ENCODE measurements around the gene FMNL1. TPM values are rescaled to one million over a fixed set of nuclear protein-coding genes. Genes with fewer than 3 reads are reported as not detected.
A peak's percentile ranks its signal among the peaks of the same experiment; 100 is the strongest.
"Not testable (repeated sequence)": the region's sequence is repeated elsewhere in the genome, so short reads cannot be mapped to it uniquely, and the experiment has no call there.

Gene FMNL1
- total RNA-seq, 1 donor from 2014 or later = 3.1 TPM

DNA sequence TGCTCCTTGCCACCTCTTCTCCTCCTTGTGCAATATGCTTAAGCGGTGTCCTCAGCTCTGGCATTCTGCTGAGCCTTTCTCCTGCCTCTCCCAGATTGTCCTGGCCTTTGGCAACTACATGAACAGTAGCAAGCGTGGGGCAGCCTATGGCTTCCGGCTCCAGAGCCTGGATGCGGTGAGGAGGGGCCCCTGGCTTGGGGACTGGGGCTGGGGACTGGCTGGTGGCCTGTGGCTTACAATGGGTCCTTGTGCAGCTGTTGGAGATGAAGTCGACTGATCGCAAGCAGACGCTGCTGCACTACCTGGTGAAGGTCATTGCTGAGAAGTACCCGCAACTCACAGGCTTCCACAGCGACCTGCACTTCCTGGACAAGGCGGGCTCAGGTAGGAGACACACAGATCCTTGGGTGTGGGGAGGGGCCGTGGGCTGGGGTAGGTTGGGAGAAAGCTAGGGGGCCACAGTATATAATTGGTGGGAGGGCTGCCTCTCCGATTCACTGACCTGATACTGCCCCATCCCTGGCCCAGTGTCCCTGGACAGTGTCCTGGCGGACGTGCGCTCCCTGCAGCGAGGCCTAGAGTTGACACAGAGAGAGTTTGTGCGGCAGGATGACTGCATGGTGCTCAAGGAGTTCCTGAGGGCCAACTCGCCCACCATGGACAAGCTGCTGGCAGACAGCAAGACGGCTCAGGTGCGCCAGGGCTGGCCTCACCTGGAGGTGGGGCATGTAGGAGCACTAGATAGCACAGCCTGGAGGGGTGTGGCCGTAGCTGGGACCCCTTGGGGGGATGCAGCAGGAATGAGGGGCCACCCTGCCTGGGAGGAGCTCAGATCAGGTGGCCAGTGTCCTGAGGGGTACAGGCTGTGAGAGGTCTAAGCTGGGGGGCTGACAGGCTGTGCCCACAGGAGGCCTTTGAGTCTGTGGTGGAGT, 23.3 kb downstream of the FMNL1 start:
- peaks cover 0 to 12% (median 9%) of the 10 kb centered on the region in 3 donors for H3K36me3 ChIP-seq (ENCODE audit: control insufficient read depth in 3 of 3, insufficient read depth in 3 of 3, low read length in 3 of 3)
- no peak overlapping the region for H3K9ac ChIP-seq (ENCODE audit: low read depth in 1 of 3, low read length in 3 of 3)
- H3K27me3 ChIP-seq (ENCODE audit: control insufficient read depth in 3 of 3, insufficient read depth in 3 of 3, low read length in 3 of 3) = peaks cover 7 to 20% (median 11%) of the 10 kb centered on the region in 3 donors
- no peaks in the 10 kb centered on the region for H3K9me3 ChIP-seq (ENCODE audit: control insufficient read depth in 3 of 3, low read length in 3 of 3)
- H3K27ac ChIP-seq (ENCODE audit: low read depth, low read length) = no peak overlapping the region
- H3K4me1 ChIP-seq (ENCODE audit: control insufficient read depth in 3 of 3, insufficient read depth in 3 of 3, low read length in 3 of 3) = peaks cover 3 to 19% (median 16%) of the 10 kb centered on the region in 3 donors
- no peak overlapping the region for H3K4me3 ChIP-seq (ENCODE audit: low read length in 3 of 3)

DNA sequence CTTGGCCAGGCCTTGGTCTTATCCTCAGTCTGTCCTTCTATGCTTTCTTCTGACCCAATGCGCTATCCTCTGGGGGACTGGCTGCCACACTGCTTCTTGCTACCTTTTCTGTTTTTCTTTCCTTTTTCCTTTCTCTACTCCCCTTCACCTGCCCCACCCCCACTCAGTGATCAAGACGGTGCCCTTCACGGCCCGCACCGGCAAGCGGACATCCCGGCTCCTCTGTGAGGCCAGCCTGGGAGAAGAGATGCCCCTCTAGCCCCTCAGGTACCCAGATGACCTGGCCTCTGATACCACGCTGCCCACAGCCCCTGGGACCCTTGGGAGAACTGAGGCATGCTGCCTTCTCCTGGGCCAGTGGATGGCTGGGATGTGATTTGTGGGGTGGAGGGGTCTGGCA, 24.7 kb downstream of the FMNL1 start:
- Histone ChIP-seq H3K27ac (ENCODE audit: low read depth, low read length) (no peak overlapping the region), H3K9ac (ENCODE audit: low read depth in 1 of 3, low read length in 3 of 3) (no peak overlapping the region), H3K9me3 (ENCODE audit: control insufficient read depth in 3 of 3, low read length in 3 of 3) (no peaks in the 10 kb centered on the region), H3K4me3 (ENCODE audit: low read length in 3 of 3) (peak overlapping the region in 1 of 3 donors; percentile 64), H3K27me3 (ENCODE audit: control insufficient read depth in 3 of 3, insufficient read depth in 3 of 3, low read length in 3 of 3) (peaks cover 0 to 11% (median 2%) of the 10 kb centered on the region in 3 donors), H3K4me1 (ENCODE audit: control insufficient read depth in 3 of 3, insufficient read depth in 3 of 3, low read length in 3 of 3) (peaks cover 3 to 16% (median 15%) of the 10 kb centered on the region in 3 donors), H3K36me3 (ENCODE audit: control insufficient read depth in 3 of 3, insufficient read depth in 3 of 3, low read length in 3 of 3) (peaks cover 0 to 12% (median 9%) of the 10 kb centered on the region in 3 donors)

DNA sequence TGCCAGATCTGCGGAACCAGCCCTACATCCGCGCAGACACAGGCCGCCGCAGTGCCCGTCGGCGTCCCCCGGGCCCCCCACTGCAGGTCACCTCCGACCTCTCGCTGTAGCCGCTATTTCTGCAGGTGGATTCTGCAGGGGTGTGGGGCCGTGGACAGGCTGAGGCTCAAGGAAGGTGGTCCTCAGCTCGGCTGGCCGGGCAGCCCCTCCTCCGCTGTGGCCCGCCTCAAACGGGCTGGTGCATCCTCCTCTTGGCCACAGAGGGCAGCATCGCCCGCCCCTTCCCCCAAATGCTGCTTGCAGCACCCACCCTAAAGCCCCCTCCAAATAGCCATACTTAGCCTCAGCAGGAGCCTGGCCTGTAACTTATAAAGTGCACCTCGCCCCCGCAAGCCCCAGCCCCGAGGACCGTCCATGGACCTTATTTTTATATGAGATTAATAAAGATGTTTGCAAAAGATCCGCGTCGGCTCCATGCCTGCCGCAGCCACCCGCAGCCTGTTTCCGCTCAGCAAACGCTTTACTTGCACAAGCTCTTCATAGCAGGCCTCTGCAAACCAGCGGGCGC, 25.3 kb downstream of the FMNL1 start:
- H3K4me1 ChIP-seq (ENCODE audit: control insufficient read depth in 3 of 3, insufficient read depth in 3 of 3, low read length in 3 of 3) = peaks cover 3 to 16% (median 14%) of the 10 kb centered on the region in 3 donors
- peaks cover 0 to 11% (median 0%) of the 10 kb centered on the region in 3 donors for H3K27me3 ChIP-seq (ENCODE audit: control insufficient read depth in 3 of 3, insufficient read depth in 3 of 3, low read length in 3 of 3)
- no peak overlapping the region for H3K27ac ChIP-seq (ENCODE audit: low read depth, low read length)
- peak overlapping the region in 2 of 3 donors; percentile 62 to 69 for H3K9ac ChIP-seq (ENCODE audit: low read depth in 1 of 3, low read length in 3 of 3)
- peaks cover 0 to 12% (median 9%) of the 10 kb centered on the region in 3 donors for H3K36me3 ChIP-seq (ENCODE audit: control insufficient read depth in 3 of 3, insufficient read depth in 3 of 3, low read length in 3 of 3)
- H3K9me3 ChIP-seq (ENCODE audit: control insufficient read depth in 3 of 3, low read length in 3 of 3) = no peaks in the 10 kb centered on the region
- peak overlapping the region; percentile 64 to 70 (median 67) for H3K4me3 ChIP-seq (ENCODE audit: low read length in 3 of 3)

DNA sequence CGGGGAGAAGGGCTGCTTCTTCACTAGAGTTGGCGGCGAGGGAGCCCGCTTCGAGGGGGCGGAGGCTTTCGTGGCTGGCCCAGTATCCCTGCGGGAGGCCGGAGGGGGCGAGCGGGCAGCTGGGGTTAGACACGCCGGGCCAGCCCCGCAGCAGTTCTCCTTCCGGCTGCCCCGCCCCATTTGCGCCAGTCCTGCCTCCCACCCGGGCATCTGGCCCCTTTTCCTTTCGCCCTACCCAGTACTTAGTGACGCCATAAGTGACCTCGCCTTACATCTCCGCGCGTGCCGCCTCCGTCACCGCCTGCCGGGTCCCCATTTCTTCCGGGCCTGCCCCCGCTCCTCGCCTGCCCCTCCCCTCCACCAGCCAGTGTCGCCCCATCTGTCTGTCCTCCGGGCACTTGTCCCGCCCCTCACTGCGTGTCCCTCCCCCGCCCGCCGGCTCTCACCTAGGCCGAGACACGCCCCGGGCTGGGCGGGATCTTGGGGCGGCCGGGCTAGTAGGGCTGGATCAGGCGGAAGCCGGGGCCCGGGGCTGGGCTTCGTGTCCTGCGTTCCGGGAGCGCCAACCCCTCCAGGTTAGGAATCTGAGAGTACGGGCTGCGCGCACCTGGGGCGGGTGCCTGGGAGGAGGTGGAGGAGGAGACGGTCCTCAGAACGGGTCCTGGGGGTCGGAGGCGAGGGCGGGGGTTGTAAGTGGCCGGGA, 25.9 kb downstream of the FMNL1 start:
- H3K4me1 ChIP-seq (ENCODE audit: control insufficient read depth in 3 of 3, insufficient read depth in 3 of 3, low read length in 3 of 3) = peaks cover 3 to 16% (median 14%) of the 10 kb centered on the region in 3 donors
- H3K4me3 ChIP-seq (ENCODE audit: low read length in 3 of 3) = peak overlapping the region; percentile 64 to 70 (median 67)
- no peak overlapping the region for H3K27ac ChIP-seq (ENCODE audit: low read depth, low read length)
- no peaks in the 10 kb centered on the region for H3K9me3 ChIP-seq (ENCODE audit: control insufficient read depth in 3 of 3, low read length in 3 of 3)
- H3K9ac ChIP-seq (ENCODE audit: low read depth in 1 of 3, low read length in 3 of 3) = peak overlapping the region in 2 of 3 donors; percentile 62 to 69
- peaks cover 0 to 12% (median 9%) of the 10 kb centered on the region in 3 donors for H3K36me3 ChIP-seq (ENCODE audit: control insufficient read depth in 3 of 3, insufficient read depth in 3 of 3, low read length in 3 of 3)
- H3K27me3 ChIP-seq (ENCODE audit: control insufficient read depth in 3 of 3, insufficient read depth in 3 of 3, low read length in 3 of 3) = peaks cover 0 to 11% (median 0%) of the 10 kb centered on the region in 3 donors

DNA sequence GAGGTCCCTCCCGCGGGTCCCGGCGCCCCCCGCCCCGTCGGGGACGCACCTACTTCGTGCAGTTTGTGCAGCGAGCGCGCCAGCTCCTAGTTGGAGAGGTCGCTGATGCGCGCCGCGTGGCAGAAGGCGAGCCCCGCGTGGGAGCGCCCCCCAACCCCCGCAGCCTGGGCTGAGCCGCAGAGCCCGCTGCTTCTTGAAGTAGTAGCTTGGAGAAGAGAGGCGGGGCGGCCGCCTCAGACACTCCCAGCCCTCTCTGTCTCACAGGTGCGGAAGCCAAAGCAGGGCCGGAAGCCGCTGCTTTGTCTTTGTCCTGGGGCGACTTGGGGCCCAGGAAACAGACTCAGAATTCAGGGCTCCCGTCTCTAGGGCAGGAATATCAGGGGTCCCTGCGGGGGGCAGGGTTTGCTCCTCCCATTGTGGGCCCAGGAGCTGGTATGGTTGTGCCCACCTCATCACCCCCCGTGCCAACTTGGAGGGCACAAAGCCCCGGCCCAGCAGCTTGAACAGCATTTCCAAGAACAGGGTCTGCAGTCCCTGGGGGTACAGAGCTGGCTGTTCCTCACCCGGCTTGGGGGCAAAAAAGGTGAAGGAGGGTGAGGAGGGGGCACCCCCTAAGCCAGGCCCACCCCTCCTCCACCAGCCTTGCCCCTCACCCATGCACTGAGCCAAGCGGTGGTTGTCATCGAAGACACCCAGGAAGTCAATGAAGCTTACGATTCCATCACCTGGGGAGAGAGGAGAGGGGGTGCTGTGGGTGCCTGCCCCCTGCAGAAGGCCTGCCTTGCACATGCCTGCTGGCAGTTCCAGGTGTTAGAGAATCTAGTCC, 26.7 kb downstream of the FMNL1 start:
- Histone ChIP-seq H3K4me3 (ENCODE audit: low read length in 3 of 3) (peak overlapping the region in 2 of 3 donors; percentile 49 to 70), H3K27ac (ENCODE audit: low read depth, low read length) (no peak overlapping the region), H3K9ac (ENCODE audit: low read depth in 1 of 3, low read length in 3 of 3) (peak overlapping the region in 1 of 3 donors; percentile 25)

DNA sequence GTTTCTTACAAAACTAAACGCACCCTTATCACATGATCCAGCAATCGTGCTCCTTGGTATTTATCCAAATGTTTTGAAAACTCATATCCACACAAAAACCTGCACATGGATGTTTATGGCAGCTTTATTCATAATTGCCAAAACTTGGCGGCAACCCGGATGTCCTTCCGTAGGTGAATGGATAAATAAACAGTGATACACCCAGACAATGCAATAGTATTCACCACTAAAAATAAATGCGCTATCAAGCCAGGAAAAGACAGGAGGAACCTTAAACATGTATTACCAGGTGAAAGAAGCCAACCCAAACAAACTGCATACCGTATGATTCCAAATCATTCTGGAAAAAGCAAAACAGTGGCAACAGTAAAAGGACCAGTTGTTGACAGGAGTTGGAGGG, 30.2 kb downstream of the FMNL1 start:
- Histone ChIP-seq H3K27me3 (ENCODE audit: control insufficient read depth in 3 of 3, insufficient read depth in 3 of 3, low read length in 3 of 3) (no peaks in the 10 kb centered on the region), H3K36me3 (ENCODE audit: control insufficient read depth in 3 of 3, insufficient read depth in 3 of 3, low read length in 3 of 3) (no peaks in the 10 kb centered on the region)

More for the DNA sequence above, 26.7 kb downstream of the FMNL1 start:
- Histone ChIP-seq H3K27me3 (ENCODE audit: control insufficient read depth in 3 of 3, insufficient read depth in 3 of 3, low read length in 3 of 3) (peaks cover 0 to 9% (median 0%) of the 10 kb centered on the region in 3 donors), H3K4me1 (ENCODE audit: control insufficient read depth in 3 of 3, insufficient read depth in 3 of 3, low read length in 3 of 3) (peaks cover 3 to 16% (median 14%) of the 10 kb centered on the region in 3 donors), H3K36me3 (ENCODE audit: control insufficient read depth in 3 of 3, insufficient read depth in 3 of 3, low read length in 3 of 3) (peaks cover 0 to 12% (median 9%) of the 10 kb centered on the region in 3 donors), H3K9me3 (ENCODE audit: control insufficient read depth in 3 of 3, low read length in 3 of 3) (no peaks in the 10 kb centered on the region)

DNA sequence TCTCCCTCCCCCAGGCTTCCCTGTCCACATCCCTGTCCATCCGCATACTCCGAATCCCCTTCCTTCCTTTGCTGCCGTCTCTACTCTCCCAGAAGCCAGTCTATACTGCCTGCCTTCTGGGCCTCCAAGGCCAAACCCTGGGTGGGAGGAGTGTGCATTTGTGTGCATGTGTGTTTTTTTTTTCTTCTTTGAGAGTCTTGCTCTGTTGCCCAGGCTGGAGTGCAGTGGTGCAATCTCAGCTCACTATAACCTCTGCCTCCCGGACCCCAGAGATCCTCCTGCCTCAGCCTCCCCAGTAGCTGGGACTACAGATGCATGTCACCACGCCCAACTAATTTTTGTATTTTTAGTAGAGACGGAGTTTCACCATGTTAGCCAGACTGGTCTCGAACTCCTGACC, 31.6 kb downstream of the FMNL1 start:
- H3K9me3 ChIP-seq (ENCODE audit: control insufficient read depth in 3 of 3, low read length in 3 of 3); H3K36me3 ChIP-seq (ENCODE audit: control insufficient read depth in 3 of 3, insufficient read depth in 3 of 3, low read length in 3 of 3); H3K27me3 ChIP-seq (ENCODE audit: control insufficient read depth in 3 of 3, insufficient read depth in 3 of 3, low read length in 3 of 3); H3K27ac ChIP-seq (ENCODE audit: low read depth, low read length); H3K4me3 ChIP-seq (ENCODE audit: low read length in 3 of 3); H3K9ac ChIP-seq (ENCODE audit: low read depth in 1 of 3, low read length in 3 of 3); H3K4me1 ChIP-seq (ENCODE audit: control insufficient read depth in 3 of 3, insufficient read depth in 3 of 3, low read length in 3 of 3): not testable (repeated sequence)

More for the DNA sequence above, 30.2 kb downstream of the FMNL1 start:
- Histone ChIP-seq H3K4me1 (ENCODE audit: control insufficient read depth in 3 of 3, insufficient read depth in 3 of 3, low read length in 3 of 3) (peaks cover 0 to 7% (median 6%) of the 10 kb centered on the region in 3 donors), H3K27ac (ENCODE audit: low read depth, low read length) (no peak overlapping the region), H3K4me3 (ENCODE audit: low read length in 3 of 3) (no peak overlapping the region), H3K9me3 (ENCODE audit: control insufficient read depth in 3 of 3, low read length in 3 of 3) (no peaks in the 10 kb centered on the region), H3K9ac (ENCODE audit: low read depth in 1 of 3, low read length in 3 of 3) (no peak overlapping the region)

DNA sequence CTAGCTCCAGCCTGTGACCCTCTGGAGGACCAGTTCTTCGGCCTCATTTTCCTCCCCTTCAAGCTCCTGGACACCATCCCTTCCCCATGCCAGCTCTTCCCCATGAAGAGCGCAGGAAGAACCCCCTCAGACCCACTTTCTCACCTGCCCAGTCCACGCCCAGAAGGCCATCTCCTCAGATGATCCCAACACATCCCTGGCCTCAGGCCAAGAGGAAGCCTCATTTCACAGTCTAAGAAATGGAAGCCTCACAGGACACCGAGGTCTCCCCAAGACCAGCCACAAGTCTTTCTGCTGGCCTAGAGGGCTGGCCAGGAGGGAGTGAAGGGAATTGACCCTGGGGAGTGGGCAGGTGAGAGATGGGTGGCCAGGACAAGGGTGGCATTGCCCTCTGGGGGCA, 32.2 kb downstream of the FMNL1 start:
- no peaks in the 10 kb centered on the region for H3K27me3 ChIP-seq (ENCODE audit: control insufficient read depth in 3 of 3, insufficient read depth in 3 of 3, low read length in 3 of 3)
- no peak overlapping the region for H3K9ac ChIP-seq (ENCODE audit: low read depth in 1 of 3, low read length in 3 of 3)
- H3K4me3 ChIP-seq (ENCODE audit: low read length in 3 of 3) = no peak overlapping the region
- no peak overlapping the region for H3K27ac ChIP-seq (ENCODE audit: low read depth, low read length)
- no peaks in the 10 kb centered on the region for H3K4me1 ChIP-seq (ENCODE audit: control insufficient read depth in 3 of 3, insufficient read depth in 3 of 3, low read length in 3 of 3)
- H3K36me3 ChIP-seq (ENCODE audit: control insufficient read depth in 3 of 3, insufficient read depth in 3 of 3, low read length in 3 of 3) = no peaks in the 10 kb centered on the region
- no peaks in the 10 kb centered on the region for H3K9me3 ChIP-seq (ENCODE audit: control insufficient read depth in 3 of 3, low read length in 3 of 3)

DNA sequence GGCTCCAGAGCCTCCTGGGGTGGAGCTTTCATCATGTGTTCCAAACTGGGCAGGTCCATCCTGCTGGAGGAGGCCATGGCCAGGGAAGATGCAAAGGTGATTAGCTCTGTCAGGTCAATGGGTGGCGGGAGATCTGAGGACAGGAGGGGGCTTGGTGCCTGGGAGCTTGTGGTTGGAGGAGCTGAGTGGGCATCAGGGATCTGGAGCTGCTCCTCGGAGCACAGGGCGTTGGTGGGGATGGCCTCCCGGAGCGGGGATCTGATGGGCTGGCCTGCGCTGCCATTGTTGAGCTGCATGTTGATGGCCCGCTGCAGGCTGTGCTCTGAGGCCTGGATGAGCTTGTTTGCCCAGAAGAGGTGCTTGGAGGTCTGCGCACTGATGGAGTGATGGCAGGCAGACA, 33.7 kb downstream of the FMNL1 start:
- H3K36me3 ChIP-seq (ENCODE audit: control insufficient read depth in 3 of 3, insufficient read depth in 3 of 3, low read length in 3 of 3) = no peaks in the 10 kb centered on the region
- H3K4me1 ChIP-seq (ENCODE audit: control insufficient read depth in 3 of 3, insufficient read depth in 3 of 3, low read length in 3 of 3) = peaks cover 0 to 5% (median 4%) of the 10 kb centered on the region in 3 donors
- H3K9me3 ChIP-seq (ENCODE audit: control insufficient read depth in 3 of 3, low read length in 3 of 3) = no peaks in the 10 kb centered on the region
- H3K27me3 ChIP-seq (ENCODE audit: control insufficient read depth in 3 of 3, insufficient read depth in 3 of 3, low read length in 3 of 3) = no peaks in the 10 kb centered on the region
- no peak overlapping the region for H3K9ac ChIP-seq (ENCODE audit: low read depth in 1 of 3, low read length in 3 of 3)
- no peak overlapping the region for H3K4me3 ChIP-seq (ENCODE audit: low read length in 3 of 3)
- H3K27ac ChIP-seq (ENCODE audit: low read depth, low read length) = no peak overlapping the region

Measured in skeletal muscle tissue (tissue), 4 donors.